Heart right ventricle (tissue), 16 donors: Measurements from ENCODE around the gene JADE2. TPM values are rescaled to one million over a fixed set of nuclear protein-coding genes. Genes with fewer than 3 reads are reported as not detected.

ENCODE experiments used
- ATAC-seq, 8 donors: fragments of 200-7000 bp; cut with Tn5 transposase; one replicate each; pipeline ENCODE4 v1.9.1; 2020; ENCODE audit warnings: mild to moderate bottlenecking in 8 of 8, moderate library complexity in 8 of 8, moderate number of reproducible peaks in 1 of 8
- DNase-seq, 2 donors: peaks; one replicate each; pipeline ENCODE4 v3.0.0-alpha.2; 2020
- H3K27ac ChIP-seq, 10 donors: fragments of 200-600 bp; sonication (generic) in 2 of 10; one replicate each; pipeline versions ENCODE4 v1.5.0 to v1.8.0; 2020 to 2022; ENCODE audit warnings: mild to moderate bottlenecking in 3 of 10
- H3K27me3 ChIP-seq, 7 donors: fragments of 200-600 bp; one replicate each; pipeline ENCODE4 v1.8.0; 2021 to 2022; ENCODE audit warnings: mild to moderate bottlenecking in 2 of 7
- H3K36me3 ChIP-seq, 9 donors: fragments of 200-600 bp; sonication (generic) in 1 of 9; one replicate each; pipeline versions ENCODE4 v1.5.0 to v1.8.0; 2020 to 2022; ENCODE audit warnings: mild to moderate bottlenecking in 2 of 9
- H3K4me1 ChIP-seq, 9 donors: fragments of 200-600 bp; sonication (generic) in 1 of 9; one replicate each; pipeline versions ENCODE4 v1.5.0 to v1.8.0; 2020 to 2022; ENCODE audit warnings: mild to moderate bottlenecking in 4 of 9
- H3K4me3 ChIP-seq, 10 donors: fragments of 200-600 bp; sonication (generic) in 2 of 10; one replicate each; pipeline versions ENCODE4 v1.5.0 to v1.8.0; 2020 to 2022; ENCODE audit warnings: mild to moderate bottlenecking in 7 of 10, moderate library complexity in 2 of 10
- H3K9me3 ChIP-seq, 11 donors: fragments of 200-600 bp in 10 of 11; sonication (generic) in 2 of 11; one replicate each; pipeline versions ENCODE4 v1.5.0 to v1.8.0; 2013 to 2022; ENCODE audit warnings: mild to moderate bottlenecking in 2 of 11, control low read depth in 1 of 11, moderate library complexity in 1 of 11
- CTCF ChIP-seq, 9 donors: fragments of 200-600 bp; sonication (generic) in 2 of 9; IDR thresholded peaks; one replicate each; pipeline versions ENCODE4 v1.5.0 to v1.8.0; 2021 to 2022; ENCODE audit warnings: antibody characterized with exemption in 9 of 9, mild to moderate bottlenecking in 5 of 9, moderate library complexity in 1 of 9
- WGBS, 2 donors: extraction: QIAGEN DNeasy Blood & Tissue Kit; methylation state at CpG; one replicate each; pipeline ENCODE4 v1.1.7; 2013; ENCODE audit warnings: inconsistent platforms in 1 of 2; 5-methylcytosine and 5-hydroxymethylcytosine counted together
- intact Hi-C, 10 donors: fragments of 100-400 bp; cut with DNase I; formaldehyde crosslinking; loops; one replicate each; pipeline versions ENCODE4 v1.11.1 to v1.14.2; 2022
- polyA plus RNA-seq, 2 donors: library from polyadenylated mRNA; stranded (reverse); fragments of 200-250 nt; gene quantifications; one replicate each; pipeline ENCODE4 v1.2.3, GENCODE V29; 2013
- total RNA-seq, 10 donors: library from RNA; stranded (reverse); fragmentation: NEBNext Ultra II Directional in 3 of 10; extraction: Animal tissue kit (Norgen Biotek cat#: 25700) in 3 of 10; gene quantifications; one replicate each; pipeline versions ENCODE4 v1.2.1 to v1.2.4, GENCODE V29; 2021 to 2023
- donor health status: Arrhythmogenic right ventricular cardiomyopathy.
- donor health status: ischemic (EF 13 %, LVEDD 7.1; RV severe dilation, severe dysfunction).
- donor health status: healthy with polysubstance abuse.
- donor health status: DM: no; HTN: yes; CAD: no.
- donor health status: DM: no; HTN: no; CAD: no.
- donor health status: ischemic (EF 25% LVEDD 6.9; RV normal size, moderate dysfunction).
- donor health status: ischemic (EF 25% LVEDD 5.7; RV mildly dilated, moderate dysfunction).
- donor health status: healthy.
- donor health status: DM: yes; HTN: yes; CAD: no.
- donor health status: Ischemic cardiomyopathy.
- donor health status: ischemic (EF 35%, LVEDD 5.7; RV mildly dilated, moderate dysfunction).
- donor health status: nonischemic (EF 11% LVEDD 7.7; RV severe dilation, severe dysfunction).
- donor health status: DM: yes; HTN: yes; CAD: no.
- donor health status: PGD.
- donor health status: ischemic (EF 29% LVEDD 5.4; RV normal size, mild dysfunction).
- donor health status: nonischemic (EF 23%, LVEDD 6.1; RV moderate dilation, normal function).

Gene JADE2
- total and polyA plus RNA-seq, 12 donors: 5.4 to 38.5 (median 23.9) TPM

GRCh38 chr5:134604908-134605307 is 79.4 kb downstream of the JADE2 start:
- Histone ChIP-seq H3K4me1 (peaks cover 0 to 16% (median 0%) of the 10 kb centered on the region in 9 donors), H3K27ac (peak overlapping the region in 1 of 10 donors; percentile 61), H3K4me3 (no peak overlapping the region), H3K27me3 (no peaks in the 10 kb centered on the region), H3K36me3 (peaks cover 0 to 87% (median 52%) of the 10 kb centered on the region in 9 donors), H3K9me3 (no peaks in the 10 kb centered on the region)
- 82 to 86% methylated on average over 1 of the region's 1 CpG for WGBS, 2 donors
- DNase-seq: no peak
- intact Hi-C loops: no loop called here
- no peak for ATAC-seq
- TF ChIP-seq CTCF (IDR thresholded peaks at IDR 0.05): no peak

DNA sequence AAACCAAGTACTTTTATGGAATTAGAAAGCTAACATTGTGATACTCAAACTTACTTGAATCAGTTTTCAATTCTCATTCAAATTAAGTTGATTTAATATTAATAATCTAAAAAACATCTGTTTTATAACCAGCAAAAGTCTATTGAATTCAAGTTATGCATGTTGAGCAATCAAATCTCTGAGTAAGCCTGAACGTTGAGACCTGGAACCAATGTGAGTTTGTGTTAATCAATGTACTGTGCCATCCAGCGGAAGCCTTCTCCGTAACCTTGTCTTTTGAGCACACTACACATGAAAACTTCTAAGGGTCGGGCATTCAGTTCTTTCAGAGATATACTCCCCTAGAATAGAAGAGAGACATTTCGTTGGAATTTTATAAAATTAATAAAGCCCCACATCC is 81.3 kb downstream of the JADE2 start:
- 87 to 94% methylated on average over 5 of the region's 5 CpGs for WGBS, 2 donors
- H3K27ac ChIP-seq: no peak overlapping the region
- no peak overlapping the region for H3K4me3 ChIP-seq
- no peak for ATAC-seq
- peaks cover 0 to 99% (median 62%) of the 10 kb centered on the region in 9 donors for H3K36me3 ChIP-seq
- H3K4me1 ChIP-seq: peaks cover 0 to 18% (median 0%) of the 10 kb centered on the region in 9 donors
- H3K27me3 ChIP-seq: no peaks in the 10 kb centered on the region
- TF ChIP-seq CTCF (IDR thresholded peaks at IDR 0.05): no peak
- no peaks in the 10 kb centered on the region for H3K9me3 ChIP-seq
- intact Hi-C loops: no loop called here
- DNase-seq: no peak

- TF ChIP-seq CTCF (IDR thresholded peaks at IDR 0.05): no peak
- no peak overlapping the region for H3K27ac ChIP-seq
- H3K4me1 ChIP-seq: peaks cover 0 to 18% (median 0%) of the 10 kb centered on the region in 9 donors
- H3K4me3 ChIP-seq: no peak overlapping the region
- H3K36me3 ChIP-seq: peaks cover 0 to 100% (median 68%) of the 10 kb centered on the region in 9 donors
- 90 to 92% methylated on average over 3 of the region's 3 CpGs for WGBS, 2 donors
- ATAC-seq (no peak), DNase-seq (no peak)
- intact Hi-C loops: no loop called here
- no peaks in the 10 kb centered on the region for H3K9me3 ChIP-seq
- H3K27me3 ChIP-seq: no peaks in the 10 kb centered on the region
These were observed 83.1 kb downstream of the JADE2 start for GRCh38 chr5:134608555-134608954.

DNA sequence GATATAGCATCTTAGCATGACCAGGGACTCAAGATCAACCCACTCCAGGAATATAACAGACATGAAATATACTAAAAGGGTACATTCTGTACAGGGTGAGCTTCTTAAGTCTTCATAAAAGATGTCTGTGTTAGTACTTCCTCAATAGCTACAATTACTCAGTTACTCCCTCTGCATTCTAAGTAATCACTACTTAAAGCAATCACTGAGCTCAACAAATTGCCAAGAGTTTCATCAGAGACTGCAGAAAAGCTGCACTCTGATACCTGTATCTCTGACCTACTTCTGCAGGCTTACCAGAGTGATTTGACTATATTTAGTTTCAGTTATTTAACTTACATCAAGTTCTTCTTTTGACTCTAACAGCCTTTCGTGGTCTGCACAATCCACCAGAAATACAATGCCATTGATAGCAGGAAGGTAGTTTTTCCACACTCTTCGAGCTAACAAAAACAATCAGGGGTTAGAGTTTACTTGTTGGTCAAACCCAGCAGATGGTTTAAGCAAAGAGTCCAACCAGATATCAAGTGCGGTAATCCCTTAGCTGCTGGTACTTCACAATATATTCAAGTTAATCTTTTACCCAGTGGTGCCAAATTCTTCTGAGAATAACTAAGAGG is 83.9 kb downstream of the JADE2 start:
- Histone ChIP-seq H3K4me1 (peaks cover 0 to 18% (median 0%) of the 10 kb centered on the region in 9 donors), H3K4me3 (no peak overlapping the region), H3K27ac (peak overlapping the region in 4 of 10 donors; percentile 12 to 46 (median 26)), H3K36me3 (peaks cover 0 to 100% (median 68%) of the 10 kb centered on the region in 9 donors), H3K9me3 (no peaks in the 10 kb centered on the region), H3K27me3 (no peaks in the 10 kb centered on the region)
- intact Hi-C loops: no loop called here
- no peak for TF ChIP-seq CTCF (IDR thresholded peaks at IDR 0.05)
- ATAC-seq: peak in 2 of 8 donors; percentile 37 to 46
- DNase-seq: no peak
- 58 to 65% methylated on average over 3 of the region's 3 CpGs for WGBS, 2 donors
